HG02642 (cell line): ENCODE results near the gene PGBD5.

Source experiments
- ATAC-seq: cut with Tn5 transposase; IDR thresholded peaks from one replicate; pipeline ENCODE4 v1.9.1; 2021; ENCODE audit warnings: mild to moderate bottlenecking; ENCODE audit not compliant: unreplicated experiment, poor library complexity

PGBD5 gene

DNA sequence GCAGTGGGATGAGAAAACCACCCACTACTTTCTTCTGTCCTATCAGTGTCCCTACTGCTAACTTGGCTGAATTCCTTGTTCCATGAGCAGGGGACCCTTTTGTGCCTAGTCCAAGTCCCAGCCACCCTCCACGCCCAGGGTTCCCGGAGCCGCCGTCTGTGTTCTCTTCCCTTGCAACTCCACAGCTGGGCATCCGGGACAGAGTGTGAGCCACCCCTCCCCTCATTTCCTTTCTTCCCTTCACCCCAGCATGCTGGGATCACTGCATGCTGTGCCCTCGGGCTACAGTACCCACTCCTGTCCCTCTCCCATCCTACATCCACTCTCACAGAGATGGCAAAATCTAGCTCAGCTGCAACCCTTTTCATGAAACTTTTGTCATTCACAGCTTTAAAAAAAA is 44.5 kb downstream of the PGBD5 start:
- no peak for ATAC-seq

DNA sequence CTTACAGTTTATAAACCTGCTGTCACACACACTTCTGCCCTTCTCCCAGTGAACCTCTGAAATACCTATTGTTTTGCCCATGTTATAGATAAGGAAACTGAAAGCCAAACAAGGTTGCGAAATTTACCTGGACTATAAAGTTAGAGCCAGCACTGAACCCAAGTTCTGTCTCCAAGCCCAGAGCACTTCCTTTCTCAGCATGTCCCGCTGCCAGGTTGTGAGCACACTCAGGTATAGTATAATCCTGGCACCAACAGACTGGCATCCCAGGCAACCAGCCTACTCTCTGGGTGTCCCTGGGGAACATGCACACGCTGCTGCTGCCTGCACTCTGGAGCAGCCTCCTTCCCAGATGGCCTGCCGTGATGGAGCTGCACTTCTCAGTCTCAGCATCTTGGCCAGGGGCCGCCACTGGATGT is 45.1 kb downstream of the PGBD5 start:
- no peak for ATAC-seq

DNA sequence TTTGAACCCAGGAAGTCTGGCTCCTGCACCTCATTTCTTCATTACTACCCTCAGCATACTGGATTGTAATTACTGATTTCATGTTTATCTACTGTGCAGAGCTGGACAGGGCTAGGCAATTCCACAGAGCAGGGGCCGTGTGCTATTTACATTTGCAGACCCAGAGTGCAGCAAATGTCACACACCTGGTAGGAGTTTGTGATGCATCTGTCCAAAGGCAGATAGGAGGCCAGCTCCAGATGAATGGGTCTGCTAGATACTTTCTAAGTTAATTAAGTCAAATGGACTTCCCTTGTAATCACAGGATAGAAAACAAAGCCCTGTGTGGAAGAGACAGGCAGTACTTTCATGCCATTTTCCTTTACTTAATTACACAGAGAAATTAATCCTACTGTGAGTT is 46.2 kb downstream of the PGBD5 start:
- no peak for ATAC-seq

DNA sequence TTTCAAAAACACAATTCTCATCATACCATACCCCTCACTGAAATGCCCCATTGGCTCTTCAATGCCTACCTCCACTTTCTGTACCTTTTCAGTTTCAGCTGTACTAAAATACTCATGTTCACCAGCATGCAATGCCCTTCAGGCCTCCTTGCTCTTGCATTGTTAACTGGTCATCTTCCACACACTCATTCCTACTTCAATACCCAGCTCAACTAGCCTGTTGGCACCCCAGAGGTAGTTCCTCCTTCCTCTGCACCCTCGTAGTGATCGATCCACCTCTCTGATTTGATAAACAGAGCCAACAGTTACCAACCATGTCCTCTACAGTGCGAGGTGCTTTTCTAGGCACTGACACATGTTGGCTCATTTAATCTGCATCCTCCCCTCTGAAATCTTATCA is 46.7 kb downstream of the PGBD5 start:
- no peak for ATAC-seq

DNA sequence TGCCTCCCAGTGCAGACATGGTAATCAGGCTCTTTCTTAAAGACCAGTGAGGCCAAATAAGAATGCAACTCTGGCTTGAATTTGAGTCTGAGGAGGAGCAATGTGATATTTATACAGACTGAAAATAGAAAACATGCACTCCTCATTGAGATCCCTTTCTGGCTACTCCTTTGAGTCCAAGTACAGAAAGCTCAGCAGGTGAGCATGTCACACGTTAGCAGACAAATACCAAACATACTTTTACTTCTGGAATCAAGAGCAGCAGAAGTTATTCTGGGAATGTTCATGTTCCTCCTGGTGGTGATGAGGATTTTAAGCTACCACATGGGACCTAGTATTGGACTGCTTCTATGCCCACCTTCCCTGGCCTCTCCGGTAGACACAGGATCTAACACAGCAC is 48.3 kb downstream of the PGBD5 start:
- ATAC-seq = no peak

DNA sequence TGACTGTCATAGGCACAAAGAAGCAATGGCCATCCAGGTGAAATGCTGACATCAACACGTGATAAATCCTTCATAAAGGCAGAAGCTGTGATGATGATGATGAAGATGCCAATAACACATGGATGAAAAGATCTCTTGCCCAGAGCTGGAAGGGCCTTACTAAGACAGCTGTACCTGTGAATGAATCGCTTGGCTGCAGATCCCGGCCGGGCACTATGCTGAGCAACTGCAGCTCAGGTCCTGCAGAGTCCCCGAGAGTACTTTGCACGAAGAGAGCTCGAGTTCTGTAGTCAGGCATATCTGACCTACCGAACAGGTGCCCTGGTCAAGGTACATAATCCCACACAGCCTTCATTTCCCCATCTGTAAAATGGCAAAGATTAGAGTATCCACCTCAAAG is 48.8 kb downstream of the PGBD5 start:
- ATAC-seq = no peak

DNA sequence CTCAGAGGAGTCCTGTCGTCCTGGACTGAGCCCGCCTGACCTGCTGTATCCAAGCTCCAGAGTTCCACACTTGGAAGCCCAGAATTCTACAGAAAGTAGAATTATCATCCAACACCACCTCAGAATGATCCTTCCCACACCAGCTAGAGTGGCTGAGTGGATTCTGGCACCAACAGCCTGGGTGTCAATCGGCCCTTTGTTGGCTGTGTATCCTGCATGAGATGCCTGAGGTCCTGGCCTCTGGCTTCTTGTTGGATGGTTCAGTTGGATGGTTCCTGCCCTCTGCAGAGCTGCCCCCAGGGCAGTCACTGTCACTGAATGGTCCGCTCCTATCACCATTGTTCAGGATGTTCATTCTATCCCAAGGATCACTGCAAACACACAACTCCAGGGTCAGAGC is 49.8 kb downstream of the PGBD5 start:
- ATAC-seq = no peak

DNA sequence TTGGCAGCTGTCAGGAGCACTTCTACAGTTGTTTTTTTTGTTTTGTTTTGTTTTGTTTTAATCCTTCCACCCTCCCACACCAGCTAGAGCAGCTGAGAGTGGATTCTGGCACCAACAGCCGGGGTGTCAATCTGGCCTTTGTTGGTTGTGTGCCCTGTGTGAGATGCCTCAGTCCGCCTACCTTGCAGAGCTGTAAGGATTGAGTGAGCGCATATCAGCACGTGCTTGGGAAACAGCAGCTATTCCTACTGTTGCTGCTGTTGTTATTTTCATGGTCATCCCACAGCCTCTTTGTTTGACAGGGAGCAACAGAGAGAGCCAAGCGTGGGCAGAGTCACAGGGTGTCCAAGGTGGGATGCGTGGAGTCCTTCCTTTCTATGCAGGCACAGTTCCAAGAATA is 50.4 kb downstream of the PGBD5 start:
- no peak for ATAC-seq

DNA sequence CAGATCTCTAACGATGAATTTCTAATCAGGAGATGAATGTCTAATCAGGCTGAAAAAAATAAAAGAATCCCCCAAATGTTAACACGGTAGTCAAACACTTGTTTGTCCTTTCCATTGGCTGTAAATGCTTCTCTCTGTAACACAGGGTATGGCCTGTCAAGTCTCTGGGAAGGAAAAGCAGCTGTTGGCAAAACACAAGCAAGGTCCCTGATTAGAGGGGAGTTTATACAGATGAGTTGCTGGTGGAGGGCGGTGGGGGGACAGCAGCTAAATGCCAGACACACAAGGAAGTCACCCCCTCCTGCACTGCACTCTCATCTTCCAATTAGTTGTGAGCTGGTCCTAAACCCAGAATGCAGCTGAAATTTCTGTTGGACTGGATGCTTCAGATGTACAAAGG is 51.0 kb downstream of the PGBD5 start:
- ATAC-seq = no peak

DNA sequence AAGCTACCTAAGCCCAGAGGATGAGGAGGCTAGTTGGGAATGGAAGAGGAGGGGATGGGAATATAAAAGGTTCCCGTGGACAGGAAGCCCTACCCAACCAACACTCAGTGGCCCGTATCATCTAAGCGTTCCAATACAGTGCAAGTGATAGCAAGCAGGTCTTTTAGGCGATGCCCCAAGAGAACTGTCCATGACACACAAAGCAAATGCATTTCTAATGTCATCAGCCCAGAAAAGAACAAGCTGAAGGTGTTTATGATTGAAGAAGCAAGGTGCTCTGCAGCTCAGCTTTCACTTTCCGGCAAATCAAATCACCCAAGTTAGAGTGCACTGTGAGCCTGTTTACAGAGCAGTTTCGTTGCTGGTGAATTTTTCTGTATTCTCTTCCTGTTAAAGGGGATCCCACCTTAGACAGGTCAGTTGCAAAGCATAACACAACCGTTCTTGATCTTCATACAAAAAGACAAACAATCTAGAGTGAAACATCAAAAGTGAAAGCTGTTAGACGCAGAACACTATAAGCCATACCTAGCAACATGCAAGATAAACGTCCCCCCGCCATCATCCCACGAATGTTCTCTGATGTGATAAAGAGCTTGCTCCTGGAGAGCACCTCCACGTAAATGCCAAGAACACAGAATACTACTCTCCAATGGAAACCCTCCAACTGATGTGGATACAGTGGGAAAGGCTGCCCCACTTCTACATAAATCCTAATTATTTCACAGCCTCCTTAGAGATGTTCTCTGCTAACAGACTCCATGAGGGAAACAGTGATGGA is 54.0 kb downstream of the PGBD5 start:
- no peak for ATAC-seq

DNA sequence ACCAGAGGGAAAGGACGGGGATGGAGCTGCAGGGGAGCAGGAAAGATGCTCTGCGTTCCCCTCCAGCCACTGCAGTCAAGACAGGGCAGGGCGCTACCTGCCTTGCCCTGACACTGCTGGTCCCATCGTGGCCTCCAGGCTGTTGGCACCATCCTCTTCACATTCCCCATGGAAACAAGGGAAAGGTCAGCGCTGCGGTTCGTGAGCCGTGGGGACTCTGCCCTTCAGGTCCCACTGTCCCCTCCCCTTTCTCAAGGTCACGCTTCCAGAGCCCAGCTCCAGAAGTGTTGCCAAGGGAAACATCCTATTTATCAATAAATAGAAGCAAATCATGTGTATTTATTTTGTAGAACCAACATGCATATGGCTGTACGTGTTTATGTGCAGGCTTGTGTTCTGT is 56.0 kb downstream of the PGBD5 start:
- ATAC-seq = no peak

DNA sequence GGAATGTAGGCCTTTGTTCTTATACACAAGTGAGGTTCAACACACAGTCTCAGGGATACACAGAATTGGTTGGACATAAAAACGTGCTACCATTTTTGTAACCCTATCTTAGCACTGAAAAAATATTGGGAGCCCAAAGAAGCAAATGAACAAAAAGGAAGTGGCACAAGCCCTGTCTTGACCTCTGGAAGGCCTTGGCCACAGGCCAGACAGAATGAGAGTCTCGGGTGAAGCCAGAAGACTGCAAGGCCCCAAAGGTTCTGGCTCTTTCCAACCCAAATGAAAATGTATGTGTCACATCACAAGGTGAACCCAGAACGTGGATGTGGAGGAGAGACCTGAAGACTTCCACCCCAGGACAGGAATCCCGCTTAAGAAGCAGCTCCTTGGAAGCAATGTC is 57.3 kb downstream of the PGBD5 start:
- ATAC-seq = no peak

DNA sequence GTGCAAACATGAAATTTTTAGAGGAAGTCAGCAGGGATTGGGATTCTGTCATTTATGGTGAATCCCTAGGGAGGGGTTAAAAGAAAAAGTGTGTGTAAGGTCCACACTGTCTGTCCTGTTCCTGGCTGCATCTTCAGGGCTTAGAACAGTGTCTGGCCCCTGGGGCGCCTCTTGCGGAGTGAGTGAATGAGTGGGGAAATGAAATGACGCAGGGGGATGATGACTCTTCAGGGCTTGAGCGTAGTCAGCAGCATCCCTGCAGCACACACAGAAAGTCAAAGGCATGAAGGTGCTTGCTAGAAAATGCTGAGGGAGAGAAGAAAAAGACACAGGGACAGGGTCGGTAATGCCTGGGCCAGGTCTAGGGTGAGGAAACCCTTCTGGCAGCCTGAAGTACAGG is 57.8 kb downstream of the PGBD5 start:
- ATAC-seq = no peak

DNA sequence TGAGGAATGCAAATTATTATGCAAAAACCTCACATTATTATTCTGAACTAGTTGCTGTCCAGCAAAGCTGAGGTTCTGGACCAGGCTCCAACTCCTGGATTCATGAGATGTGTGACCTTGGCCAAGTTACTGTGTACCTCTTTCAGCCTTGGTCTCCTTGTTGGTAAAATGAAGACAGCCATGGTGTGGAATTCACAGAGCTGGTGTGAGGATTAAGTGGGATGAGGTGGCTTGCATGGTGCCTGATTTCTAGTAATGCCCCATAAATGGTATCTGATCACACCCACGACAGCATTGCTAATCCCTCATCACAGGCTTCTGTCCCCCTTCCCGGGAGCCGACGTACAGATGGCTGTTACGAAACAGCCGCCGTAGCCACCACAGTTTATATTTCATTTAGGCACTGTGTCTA is 59.6 kb downstream of the PGBD5 start:
- no peak for ATAC-seq

DNA sequence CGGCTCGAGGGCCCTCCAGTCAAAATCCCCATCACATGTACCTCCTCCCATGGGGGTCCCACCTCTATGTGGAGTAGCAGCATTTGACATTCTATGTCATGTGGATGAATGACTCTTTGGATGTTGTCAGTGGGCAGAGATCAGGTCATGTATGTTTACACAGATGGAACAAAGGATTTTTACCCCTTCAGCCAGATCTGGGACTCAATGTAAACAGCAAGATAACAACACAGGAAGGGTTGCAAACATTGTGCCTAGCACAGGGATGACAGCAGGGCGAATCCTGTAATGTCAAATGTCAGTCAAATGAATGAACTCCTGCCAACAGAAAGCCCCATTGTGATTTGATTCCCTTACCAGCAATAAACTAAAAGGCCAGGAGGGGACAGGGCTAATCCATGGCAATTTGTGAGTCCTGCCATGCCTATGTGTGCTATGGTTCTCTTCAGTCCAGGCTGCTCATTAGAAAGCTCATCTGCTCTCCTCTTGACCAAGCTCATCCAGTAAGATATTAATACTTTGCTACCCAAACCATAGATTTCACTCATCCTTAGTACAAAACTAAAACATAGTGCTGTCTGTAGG is 60.3 kb downstream of the PGBD5 start:
- ATAC-seq = no peak

DNA sequence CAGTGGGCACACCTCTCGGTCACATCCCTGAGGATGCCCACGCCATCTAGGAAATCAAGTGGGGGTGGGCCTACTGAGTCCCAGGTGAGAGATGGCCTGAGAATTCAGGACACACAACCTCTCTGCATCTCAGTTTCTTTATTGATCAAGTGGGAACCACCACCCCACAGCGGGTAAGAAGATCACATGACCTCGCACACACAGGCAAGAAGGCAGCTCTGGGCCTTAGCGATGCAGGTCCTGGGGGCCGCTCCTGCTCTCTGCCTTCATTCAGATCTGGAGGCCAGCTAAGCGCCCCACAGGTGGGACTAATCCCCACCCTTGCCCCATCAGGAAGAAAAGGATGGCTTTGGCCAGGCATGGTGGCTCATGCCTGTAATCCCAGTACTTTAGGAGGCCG is 63.2 kb downstream of the PGBD5 start:
- ATAC-seq = no peak

DNA sequence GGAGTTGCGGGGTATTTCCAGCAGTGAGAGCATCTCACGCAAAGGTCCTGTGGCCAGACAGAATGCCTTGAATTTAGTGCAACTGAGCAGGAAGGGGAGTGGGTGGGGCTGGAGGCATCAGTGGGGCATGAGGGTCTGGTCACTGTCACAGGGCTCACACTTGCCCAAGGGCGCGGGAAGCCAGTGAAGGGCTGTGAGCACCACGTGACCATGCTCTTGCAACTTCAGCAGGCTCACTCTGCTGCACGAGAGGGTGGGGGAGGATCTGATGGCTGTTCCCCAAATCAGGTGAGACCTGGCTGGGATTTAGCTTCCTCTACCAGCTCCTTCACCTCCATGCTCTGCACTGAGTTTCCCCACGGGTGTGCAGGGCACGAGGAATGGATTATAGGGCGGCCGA is 64.2 kb downstream of the PGBD5 start:
- ATAC-seq = no peak

DNA sequence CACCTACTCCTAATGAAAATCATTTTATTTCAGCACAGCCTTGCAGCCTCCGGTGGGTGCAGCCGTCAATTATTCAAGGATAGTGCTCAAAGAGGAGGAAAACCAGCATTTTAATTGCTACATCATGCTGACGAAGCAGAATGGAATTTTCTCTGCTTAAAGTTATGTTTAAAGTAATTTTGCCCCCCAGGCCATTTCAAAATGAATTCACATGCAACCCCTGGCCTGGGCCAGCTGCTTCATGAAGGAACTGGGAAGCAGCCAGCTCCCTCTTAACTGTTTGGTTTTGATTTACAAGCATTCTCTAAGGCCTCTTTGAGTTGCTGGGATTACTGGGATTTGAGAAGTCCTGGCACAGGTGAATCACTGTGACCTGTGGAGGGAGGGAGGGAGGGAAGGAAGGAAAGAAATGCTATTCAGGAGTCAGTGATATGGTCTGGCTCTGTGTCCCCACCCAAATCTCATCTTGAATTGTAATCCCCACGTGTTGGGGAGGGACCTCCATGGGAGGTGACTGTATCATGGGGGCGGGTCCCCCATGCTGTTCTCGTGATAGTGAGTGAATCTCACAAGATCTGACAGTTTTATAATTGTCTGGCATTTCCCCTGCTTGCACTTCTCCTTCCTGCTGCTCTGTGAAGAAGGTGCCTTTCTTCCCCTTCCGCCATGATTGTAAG is 66.0 kb downstream of the PGBD5 start:
- ATAC-seq = no peak

DNA sequence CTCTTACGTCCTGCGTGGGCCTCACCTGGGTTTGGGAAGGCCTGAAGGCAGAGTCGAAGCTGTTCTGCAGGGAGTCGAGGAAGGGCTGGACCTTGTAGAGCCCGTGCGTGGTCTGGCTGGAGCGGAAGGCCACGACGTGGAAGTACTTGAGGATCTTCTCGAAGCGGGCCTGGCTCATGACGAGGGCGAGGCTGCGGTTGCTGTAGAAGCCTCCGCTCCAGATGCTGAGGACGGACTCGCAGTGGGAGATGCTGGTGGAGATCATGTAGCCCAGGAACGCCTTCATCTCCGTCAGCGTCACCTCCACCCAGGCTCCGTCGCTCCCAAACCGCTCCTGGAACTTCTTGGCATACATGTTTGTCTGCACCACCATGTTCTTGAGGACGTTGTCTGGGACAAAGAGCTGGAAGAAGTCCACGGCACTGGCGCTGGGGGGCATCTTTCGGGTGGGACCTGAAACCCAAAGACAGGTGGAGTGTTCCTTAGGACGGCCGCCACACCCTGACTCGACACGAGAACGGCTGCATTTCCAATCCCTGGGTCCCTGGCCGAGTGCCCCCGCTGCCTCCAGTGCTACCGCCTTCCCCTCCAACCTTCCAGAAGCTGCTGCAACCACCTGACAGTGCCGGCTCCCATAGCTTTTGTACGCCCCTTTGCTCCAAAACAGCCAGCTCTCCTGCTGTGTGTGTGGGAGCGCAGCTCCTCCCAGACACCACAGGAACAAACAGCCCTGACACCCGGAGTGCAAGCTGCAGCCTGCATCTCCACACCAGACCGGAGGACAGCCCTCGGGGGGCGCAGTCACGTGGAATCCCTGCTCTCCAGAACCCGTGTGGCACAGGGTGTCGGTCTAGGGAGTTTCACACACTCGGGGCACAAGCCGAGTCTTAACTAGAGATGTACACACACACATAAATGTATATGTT is 69.0 kb downstream of the PGBD5 start:
- ATAC-seq = no peak

DNA sequence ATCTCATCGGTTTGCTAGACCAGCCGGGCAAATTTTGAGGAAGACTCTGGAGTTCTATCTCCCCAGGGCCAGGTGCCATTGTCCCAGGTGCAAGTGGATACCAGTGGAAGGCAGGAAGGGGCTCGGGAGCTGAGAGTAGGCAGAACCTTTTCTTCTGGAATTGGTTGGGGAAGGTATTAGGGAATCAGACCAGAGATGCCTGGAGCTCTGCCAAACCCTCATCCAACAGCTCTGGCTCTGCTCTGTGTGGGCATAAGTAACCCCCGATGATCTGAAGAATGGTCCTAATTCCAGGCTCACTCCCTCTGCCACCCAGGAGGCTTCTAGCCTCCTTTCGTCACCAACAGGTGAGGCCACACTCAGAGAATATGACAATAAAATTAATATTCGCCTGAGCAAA is 69.9 kb downstream of the PGBD5 start:
- ATAC-seq = no peak

DNA sequence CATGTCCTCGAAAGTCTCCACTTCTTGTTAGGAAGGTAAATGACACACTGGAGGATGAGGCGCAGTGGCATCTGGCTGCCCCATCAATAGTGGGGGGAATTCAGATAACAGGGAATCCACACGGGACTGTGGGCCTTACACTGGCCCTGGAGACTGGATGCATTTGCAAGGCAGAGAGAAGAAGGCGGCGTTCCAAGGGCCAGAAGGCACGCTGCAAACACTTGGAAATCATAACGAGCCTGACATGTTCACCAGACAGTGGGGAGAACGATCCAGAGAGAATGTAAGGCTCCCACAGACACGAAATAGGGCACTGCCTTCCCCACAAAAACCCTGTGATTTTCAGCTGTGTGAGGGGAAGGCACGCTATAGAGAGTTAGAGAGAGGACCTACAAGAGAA is 70.5 kb downstream of the PGBD5 start:
- no peak for ATAC-seq
